Measurements from ENCODE around the gene MAP3K8.

GRCh38 chr10:30499816-30500215 lies 65.8 kb downstream of the MAP3K8 start:
- TF ChIP-seq POLR2A (IDR thresholded peaks at IDR 0.05; ENCODE audit: low read depth) (no peak), POLR2AphosphoS5 (IDR thresholded peaks at IDR 0.05) (no peak)

Data from esophagus muscularis mucosa (tissue), 2 donors.